HEK293T (cell line): ENCODE measurements around the gene SPEF2.

Experiments
- BHLHE40 ChIP-seq: fragments of 450-650 bp; IDR thresholded peaks from 2 replicates; pipeline ENCODE4 v1.6.1; 2016; ENCODE audit warnings: mild to moderate bottlenecking, moderate library complexity, borderline replicate concordance
- FOXA1 ChIP-seq: fragments of 450-650 bp; IDR thresholded peaks from 2 replicates; pipeline ENCODE4 v1.6.1; 2016; ENCODE audit warnings: mild to moderate bottlenecking
- FOXK2 ChIP-seq: fragments of 450-650 bp; IDR thresholded peaks from 2 replicates; pipeline ENCODE4 v1.6.1; 2016; ENCODE audit warnings: mild to moderate bottlenecking
- HDGF ChIP-seq: fragments of 450-650 bp; IDR thresholded peaks from 2 replicates; pipeline ENCODE4 v1.6.1; 2017; ENCODE audit warnings: antibody characterized with exemption, borderline replicate concordance
- LEF1 ChIP-seq: fragments of 450-650 bp; IDR thresholded peaks from 2 replicates; pipeline ENCODE4 v1.6.1; 2017; ENCODE audit warnings: mild to moderate bottlenecking, borderline replicate concordance
- NFRKB ChIP-seq: fragments of 450-650 bp; IDR thresholded peaks from 2 replicates; pipeline ENCODE4 v1.6.1; 2016; ENCODE audit warnings: mild to moderate bottlenecking, moderate library complexity
- PKNOX1 ChIP-seq: fragments of 450-650 bp; IDR thresholded peaks from 2 replicates; pipeline ENCODE4 v1.6.1; 2016
- SP1 ChIP-seq: fragments of 450-650 bp; IDR thresholded peaks from 2 replicates; pipeline ENCODE4 v1.6.1; 2017
- SUZ12 ChIP-seq: fragments of 450-650 bp; IDR thresholded peaks from 2 replicates; pipeline ENCODE4 v1.6.1; 2016; ENCODE audit warnings: mild to moderate bottlenecking
- TARDBP ChIP-seq: fragments of 450-650 bp; IDR thresholded peaks from 2 replicates; pipeline ENCODE4 v1.6.1; 2016

DNA sequence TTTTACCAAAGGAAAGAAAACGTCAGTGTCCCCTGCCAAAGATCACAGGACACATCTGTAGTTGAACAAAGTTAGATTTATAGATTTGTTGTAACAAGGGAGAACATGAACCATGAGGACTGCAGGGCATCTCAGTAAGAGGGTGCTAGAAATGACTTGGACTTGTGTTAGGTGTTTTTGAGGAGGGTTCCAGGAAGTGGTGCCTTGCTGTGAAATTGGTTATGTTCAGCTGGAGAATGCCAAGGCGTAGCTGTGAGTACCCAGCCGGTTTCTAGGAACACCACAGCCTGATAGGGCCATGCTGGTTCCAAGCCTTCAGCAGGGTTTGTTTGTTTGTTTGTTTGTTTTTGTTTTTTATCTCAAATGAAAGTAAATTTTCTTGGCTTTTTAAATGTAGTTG is 5.3 kb downstream of the SPEF2 start:
- TF ChIP-seq BHLHE40 (no peak), PKNOX1 (no peak), FOXA1 (no peak), SUZ12 (no peak), HDGF (no peak), LEF1 (no peak), TARDBP (no peak), SP1 (no peak), FOXK2 (no peak), NFRKB (no peak)
